GM12873 (cell line): ENCODE data around the gene MMD.

Source experiments
- CTCF ChIP-seq: IDR thresholded peaks from 2 replicates; pipeline ENCODE4 v1.5.1; 2012; ENCODE audit warnings: low read depth, mild to moderate bottlenecking, moderate library complexity, low read length, control low read depth; ENCODE audit not compliant: insufficient read depth; ENCODE audit errors: missing control alignments

Gene MMD

GRCh38 chr17:55456307-55457240 lies 34.9 kb upstream of the MMD start:
- no peak for TF ChIP-seq CTCF

GRCh38 chr17:55454906-55455474 lies 33.4 kb upstream of the MMD start:
- no peak for TF ChIP-seq CTCF

- TF ChIP-seq CTCF = no peak
Observed at GRCh38 chr17:55453839-55454557, 32.4 kb upstream of the MMD start.

GRCh38 chr17:55452139-55452790 lies 30.6 kb upstream of the MMD start:
- TF ChIP-seq CTCF = no peak

GRCh38 chr17:55451758-55452138 lies 30.1 kb upstream of the MMD start:
- TF ChIP-seq CTCF = no peak

- TF ChIP-seq CTCF = no peak
Observed at GRCh38 chr17:55451203-55451641, 29.6 kb upstream of the MMD start.

- no peak for TF ChIP-seq CTCF
Observed at GRCh38 chr17:55450232-55450825, 28.7 kb upstream of the MMD start.
